SK-N-SH treated with all-trans-retinoic acid at 6 μM for 48 hours (cell line): ENCODE measurements around the gene EVI2A.
"Not testable (repeated sequence)": the region's sequence is repeated elsewhere in the genome, so short reads cannot be mapped to it uniquely, and the experiment has no call there.

Experiments used
- ATAC-seq: fragments of 200-7000 bp; cut with Tn5 transposase; 3 replicates; pipeline ENCODE4 v1.9.1; 2020; ENCODE audit warnings: mild to moderate bottlenecking, moderate library complexity
- ARNTL ChIP-seq: fragments of 450-650 bp; formaldehyde crosslinking; IDR thresholded peaks from 2 replicates; pipeline ENCODE4 v1.5.0; 2020; ENCODE audit warnings: low read depth, mild to moderate bottlenecking, moderate library complexity, borderline replicate concordance
- CSDC2 ChIP-seq: fragments of 250-450 bp; sonication (Bioruptor Pico); IDR thresholded peaks from 2 replicates; pipeline ENCODE4 v1.5.0; 2020; ENCODE audit warnings: mild to moderate bottlenecking, moderate library complexity
- ESRRG ChIP-seq: fragments of 250-450 bp; sonication (Bioruptor Pico); IDR thresholded peaks from 2 replicates; pipeline ENCODE4 v1.6.1; 2021; ENCODE audit warnings: mild to moderate bottlenecking
- GLIS3 ChIP-seq: fragments of 250-450 bp; sonication (Bioruptor Pico); IDR thresholded peaks from 2 replicates; pipeline ENCODE4 v1.5.0; 2020; ENCODE audit warnings: mild to moderate bottlenecking, moderate library complexity
- ISL1 ChIP-seq: fragments of 250-450 bp; sonication (Bioruptor Pico); IDR thresholded peaks from 2 replicates; pipeline ENCODE4 v2.1.2; 2022; ENCODE audit warnings: mild to moderate bottlenecking, moderate library complexity
- OSR1 ChIP-seq: fragments of 250-450 bp; sonication (Bioruptor Pico); IDR thresholded peaks from 2 replicates; pipeline ENCODE4 v1.8.0; 2022; ENCODE audit warnings: moderate library complexity, mild to moderate bottlenecking, inconsistent platforms
- PPARA ChIP-seq: fragments of 250-450 bp; sonication (Bioruptor Pico); IDR thresholded peaks from 2 replicates; pipeline ENCODE4 v1.5.0; 2020; ENCODE audit warnings: mild to moderate bottlenecking, borderline replicate concordance
- RARB ChIP-seq: fragments of 250-450 bp; sonication (Bioruptor Pico); IDR thresholded peaks from 2 replicates; pipeline ENCODE4 v1.8.0; 2021; ENCODE audit warnings: mild to moderate bottlenecking, moderate library complexity
- SNAI2 ChIP-seq: fragments of 250-450 bp; sonication (Bioruptor Pico); IDR thresholded peaks from 2 replicates; pipeline ENCODE4 v1.5.0; 2020; ENCODE audit warnings: mild to moderate bottlenecking, moderate library complexity
- TOX ChIP-seq: fragments of 250-450 bp; sonication (Bioruptor Pico); IDR thresholded peaks from 2 replicates; pipeline ENCODE4 v1.8.0; 2021; ENCODE audit warnings: mild to moderate bottlenecking, moderate library complexity, borderline replicate concordance
- ZFP3 ChIP-seq: fragments of 250-450 bp; sonication (Bioruptor Pico); IDR thresholded peaks from 2 replicates; pipeline ENCODE4 v1.5.0; 2020; ENCODE audit warnings: mild to moderate bottlenecking, moderate library complexity
- ZFP30 ChIP-seq: fragments of 450-650 bp; formaldehyde crosslinking; IDR thresholded peaks from 2 replicates; pipeline ENCODE4 v1.5.0; 2022; ENCODE audit warnings: mild to moderate bottlenecking, moderate library complexity
- ZNF565 ChIP-seq: fragments of 450-650 bp; formaldehyde crosslinking; conservative IDR thresholded peaks from 2 replicates; pipeline ENCODE4 v1.5.0; 2020; ENCODE audit warnings: low read depth, mild to moderate bottlenecking, moderate library complexity
- ZNF70 ChIP-seq: fragments of 450-650 bp; formaldehyde crosslinking; IDR thresholded peaks from 2 replicates; pipeline ENCODE4 v1.5.0; 2020; ENCODE audit warnings: mild to moderate bottlenecking, moderate library complexity
- ZNF8 ChIP-seq: fragments of 450-650 bp; formaldehyde crosslinking; IDR thresholded peaks from 2 replicates; pipeline ENCODE4 v1.5.0; 2020; ENCODE audit warnings: mild to moderate bottlenecking, moderate library complexity
- TF ChIP-seq, protein P1 (sequence below): fragments of 250-450 bp; sonication (Bioruptor Pico); IDR thresholded peaks from 2 replicates; pipeline ENCODE4 v1.8.0; 2021; ENCODE audit warnings: low read depth, mild to moderate bottlenecking, moderate library complexity, borderline replicate concordance
- TF ChIP-seq, protein P2 (sequence below): fragments of 250-450 bp; sonication (Bioruptor Pico); IDR thresholded peaks from 2 replicates; pipeline ENCODE4 v1.5.1; 2020; ENCODE audit warnings: low read depth, mild to moderate bottlenecking, moderate library complexity
- TF ChIP-seq, protein P3 (sequence below): fragments of 250-450 bp; sonication (Bioruptor Pico); IDR thresholded peaks from 2 replicates; pipeline ENCODE4 v1.5.0; 2020; ENCODE audit warnings: mild to moderate bottlenecking, moderate library complexity
- TF ChIP-seq, protein P4 (sequence below): fragments of 250-450 bp; sonication (Bioruptor Pico); IDR thresholded peaks from 2 replicates; pipeline ENCODE4 v1.5.1; 2021; ENCODE audit warnings: mild to moderate bottlenecking, moderate library complexity

The EVI2A gene

DNA sequence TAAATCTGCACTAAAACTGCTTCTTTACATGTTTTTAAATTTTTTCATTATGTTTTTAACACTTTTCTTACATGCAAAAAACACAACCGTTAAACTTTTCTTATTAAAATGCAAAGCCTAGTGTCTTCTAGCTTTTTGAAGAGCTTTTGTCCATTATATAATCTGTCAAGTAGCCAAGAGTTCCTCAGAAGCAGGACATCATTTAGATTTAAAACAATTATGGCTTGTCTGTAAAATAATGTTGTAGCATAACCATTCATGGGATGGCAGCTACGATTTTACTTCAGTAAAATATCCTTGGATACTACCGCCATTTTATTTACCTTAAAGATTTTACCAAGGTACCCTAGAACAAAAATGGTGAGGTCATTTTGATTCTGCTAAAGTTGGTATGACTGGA, 27.2 kb downstream of the EVI2A start:
- no peak for ATAC-seq
- TF ChIP-seq ISL1 (CRISPR knock-in tag) (no peak), TOX (CRISPR knock-in tag) (no peak), ARNTL (CRISPR knock-in tag) (no peak), SNAI2 (CRISPR knock-in tag) (no peak), GLIS3 (CRISPR knock-in tag) (no peak), CSDC2 (CRISPR knock-in tag) (no peak)
- TF ChIP-seq, protein P1, sequence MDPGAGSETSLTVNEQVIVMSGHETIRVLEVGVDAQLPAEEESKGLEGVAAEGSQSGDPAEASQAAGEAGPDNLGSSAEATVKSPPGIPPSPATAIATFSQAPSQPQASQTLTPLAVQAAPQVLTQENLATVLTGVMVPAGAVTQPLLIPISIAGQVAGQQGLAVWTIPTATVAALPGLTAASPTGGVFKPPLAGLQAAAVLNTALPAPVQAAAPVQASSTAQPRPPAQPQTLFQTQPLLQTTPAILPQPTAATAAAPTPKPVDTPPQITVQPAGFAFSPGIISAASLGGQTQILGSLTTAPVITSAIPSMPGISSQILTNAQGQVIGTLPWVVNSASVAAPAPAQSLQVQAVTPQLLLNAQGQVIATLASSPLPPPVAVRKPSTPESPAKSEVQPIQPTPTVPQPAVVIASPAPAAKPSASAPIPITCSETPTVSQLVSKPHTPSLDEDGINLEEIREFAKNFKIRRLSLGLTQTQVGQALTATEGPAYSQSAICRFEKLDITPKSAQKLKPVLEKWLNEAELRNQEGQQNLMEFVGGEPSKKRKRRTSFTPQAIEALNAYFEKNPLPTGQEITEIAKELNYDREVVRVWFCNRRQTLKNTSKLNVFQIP, result no peak
- TF ChIP-seq, all 23 proteins: peak for 0

DNA sequence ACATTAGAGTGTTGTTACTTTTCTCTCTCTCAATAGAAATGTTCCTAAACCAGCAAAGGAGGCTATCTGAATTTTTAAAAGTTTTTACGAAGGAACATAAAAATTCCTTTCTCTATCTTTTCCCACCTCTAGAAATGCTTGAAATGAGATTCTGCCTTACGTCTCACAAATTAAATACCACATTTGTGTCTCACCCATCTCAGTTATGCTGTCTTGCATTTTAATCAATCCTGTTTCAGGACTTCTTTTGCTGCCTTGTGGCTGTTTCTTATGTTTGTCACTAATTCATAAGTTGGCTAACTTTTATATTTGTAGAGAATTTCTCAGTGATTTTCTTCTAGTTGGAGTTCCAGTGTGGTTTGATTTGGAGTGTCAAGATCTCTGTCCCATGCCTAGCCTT, 27.8 kb downstream of the EVI2A start:
- no peak; the same call in 2 of the 3 replicates for ATAC-seq
- TF ChIP-seq, protein P2, sequence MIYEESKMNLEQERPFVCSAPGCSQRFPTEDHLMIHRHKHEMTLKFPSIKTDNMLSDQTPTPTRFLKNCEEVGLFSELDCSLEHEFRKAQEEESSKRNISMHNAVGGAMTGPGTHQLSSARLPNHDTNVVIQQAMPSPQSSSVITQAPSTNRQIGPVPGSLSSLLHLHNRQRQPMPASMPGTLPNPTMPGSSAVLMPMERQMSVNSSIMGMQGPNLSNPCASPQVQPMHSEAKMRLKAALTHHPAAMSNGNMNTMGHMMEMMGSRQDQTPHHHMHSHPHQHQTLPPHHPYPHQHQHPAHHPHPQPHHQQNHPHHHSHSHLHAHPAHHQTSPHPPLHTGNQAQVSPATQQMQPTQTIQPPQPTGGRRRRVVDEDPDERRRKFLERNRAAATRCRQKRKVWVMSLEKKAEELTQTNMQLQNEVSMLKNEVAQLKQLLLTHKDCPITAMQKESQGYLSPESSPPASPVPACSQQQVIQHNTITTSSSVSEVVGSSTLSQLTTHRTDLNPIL (CRISPR knock-in tag), result no peak
- TF ChIP-seq ZNF565 (no peak), ZFP30 (CRISPR knock-in tag) (no peak), GLIS3 (CRISPR knock-in tag) (no peak), RARB (CRISPR knock-in tag) (no peak), ARNTL (CRISPR knock-in tag) (no peak), ZNF8 (no peak), OSR1 (no peak)
- TF ChIP-seq, protein P3, sequence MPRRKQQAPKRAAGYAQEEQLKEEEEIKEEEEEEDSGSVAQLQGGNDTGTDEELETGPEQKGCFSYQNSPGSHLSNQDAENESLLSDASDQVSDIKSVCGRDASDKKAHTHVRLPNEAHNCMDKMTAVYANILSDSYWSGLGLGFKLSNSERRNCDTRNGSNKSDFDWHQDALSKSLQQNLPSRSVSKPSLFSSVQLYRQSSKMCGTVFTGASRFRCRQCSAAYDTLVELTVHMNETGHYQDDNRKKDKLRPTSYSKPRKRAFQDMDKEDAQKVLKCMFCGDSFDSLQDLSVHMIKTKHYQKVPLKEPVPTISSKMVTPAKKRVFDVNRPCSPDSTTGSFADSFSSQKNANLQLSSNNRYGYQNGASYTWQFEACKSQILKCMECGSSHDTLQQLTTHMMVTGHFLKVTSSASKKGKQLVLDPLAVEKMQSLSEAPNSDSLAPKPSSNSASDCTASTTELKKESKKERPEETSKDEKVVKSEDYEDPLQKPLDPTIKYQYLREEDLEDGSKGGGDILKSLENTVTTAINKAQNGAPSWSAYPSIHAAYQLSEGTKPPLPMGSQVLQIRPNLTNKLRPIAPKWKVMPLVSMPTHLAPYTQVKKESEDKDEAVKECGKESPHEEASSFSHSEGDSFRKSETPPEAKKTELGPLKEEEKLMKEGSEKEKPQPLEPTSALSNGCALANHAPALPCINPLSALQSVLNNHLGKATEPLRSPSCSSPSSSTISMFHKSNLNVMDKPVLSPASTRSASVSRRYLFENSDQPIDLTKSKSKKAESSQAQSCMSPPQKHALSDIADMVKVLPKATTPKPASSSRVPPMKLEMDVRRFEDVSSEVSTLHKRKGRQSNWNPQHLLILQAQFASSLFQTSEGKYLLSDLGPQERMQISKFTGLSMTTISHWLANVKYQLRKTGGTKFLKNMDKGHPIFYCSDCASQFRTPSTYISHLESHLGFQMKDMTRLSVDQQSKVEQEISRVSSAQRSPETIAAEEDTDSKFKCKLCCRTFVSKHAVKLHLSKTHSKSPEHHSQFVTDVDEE (CRISPR knock-in tag), result no peak
- TF ChIP-seq, protein P1, result no peak
- TF ChIP-seq, all 23 proteins: peak for 0

DNA sequence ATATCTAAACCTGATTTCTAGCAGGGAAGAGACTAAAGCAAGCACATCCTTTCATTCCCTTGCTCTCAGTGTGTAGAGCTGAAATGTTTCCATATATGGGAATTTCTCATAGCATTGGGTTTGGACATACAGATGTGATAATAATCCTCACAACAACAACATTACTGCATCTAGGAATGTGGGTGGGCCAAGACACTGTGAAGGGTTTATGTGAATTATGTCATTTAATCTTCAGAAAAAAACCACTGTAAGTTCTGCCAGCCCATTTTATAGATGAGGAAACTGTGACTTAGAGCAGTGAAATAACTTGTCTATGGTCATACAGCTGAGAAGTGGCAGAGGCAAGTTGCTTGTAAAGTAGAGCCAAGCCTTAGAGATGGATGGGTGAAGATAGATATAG, 29.6 kb downstream of the EVI2A start:
- TF ChIP-seq, protein P1, result no peak
- TF ChIP-seq PPARA (CRISPR knock-in tag) (no peak), ZFP3 (CRISPR knock-in tag) (no peak)
- ATAC-seq, result no peak

DNA sequence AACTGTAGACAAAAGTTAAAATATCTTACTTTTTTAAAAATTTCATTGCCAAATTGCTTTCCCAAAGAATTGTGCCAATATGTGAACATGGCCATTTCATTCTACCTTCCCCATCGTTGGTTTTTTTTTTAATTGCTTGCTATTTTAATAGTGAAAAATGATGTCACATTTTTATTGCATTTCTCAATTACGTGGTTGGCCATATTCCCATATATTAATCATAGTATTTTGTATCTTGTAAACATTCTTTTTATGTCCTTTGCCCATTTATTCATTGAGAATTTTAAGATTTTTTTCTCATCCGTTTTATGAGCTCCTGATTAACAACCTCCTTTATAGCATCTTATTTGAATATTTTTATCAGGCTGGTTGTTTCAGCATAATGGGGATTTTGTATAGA, 31.6 kb downstream of the EVI2A start:
- ATAC-seq, result no peak
- TF ChIP-seq ESRRG (CRISPR knock-in tag) (no peak), ARNTL (CRISPR knock-in tag) (no peak), ZNF8 (no peak), ZFP30 (CRISPR knock-in tag) (no peak), ZNF565 (no peak), GLIS3 (CRISPR knock-in tag) (no peak), PPARA (CRISPR knock-in tag) (no peak), TOX (CRISPR knock-in tag) (no peak), ZFP3 (CRISPR knock-in tag) (no peak), ZNF70 (no peak)
- TF ChIP-seq, protein P4, sequence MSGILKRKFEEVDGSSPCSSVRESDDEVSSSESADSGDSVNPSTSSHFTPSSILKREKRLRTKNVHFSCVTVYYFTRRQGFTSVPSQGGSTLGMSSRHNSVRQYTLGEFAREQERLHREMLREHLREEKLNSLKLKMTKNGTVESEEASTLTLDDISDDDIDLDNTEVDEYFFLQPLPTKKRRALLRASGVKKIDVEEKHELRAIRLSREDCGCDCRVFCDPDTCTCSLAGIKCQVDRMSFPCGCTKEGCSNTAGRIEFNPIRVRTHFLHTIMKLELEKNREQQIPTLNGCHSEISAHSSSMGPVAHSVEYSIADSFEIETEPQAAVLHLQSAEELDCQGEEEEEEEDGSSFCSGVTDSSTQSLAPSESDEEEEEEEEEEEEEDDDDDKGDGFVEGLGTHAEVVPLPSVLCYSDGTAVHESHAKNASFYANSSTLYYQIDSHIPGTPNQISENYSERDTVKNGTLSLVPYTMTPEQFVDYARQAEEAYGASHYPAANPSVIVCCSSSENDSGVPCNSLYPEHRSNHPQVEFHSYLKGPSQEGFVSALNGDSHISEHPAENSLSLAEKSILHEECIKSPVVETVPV, result no peak
- TF ChIP-seq, protein P1, result no peak

DNA sequence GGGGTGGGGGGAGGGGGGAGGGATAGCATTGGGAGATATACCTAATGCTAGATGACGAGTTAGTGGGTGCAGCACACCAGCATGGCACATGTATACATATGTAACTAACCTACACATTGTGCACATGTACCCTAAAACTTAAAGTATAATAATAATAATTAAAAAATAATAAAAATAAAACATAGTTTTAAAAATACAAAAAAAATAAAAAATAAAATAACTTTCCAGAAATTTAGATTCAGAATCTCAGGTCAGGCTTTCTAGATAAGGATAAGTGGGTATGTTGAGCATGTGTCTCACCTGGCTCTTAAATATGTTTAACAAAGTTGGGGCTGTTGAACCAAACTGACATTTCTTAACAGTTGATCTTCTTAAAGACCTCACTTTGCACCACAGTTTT, 33.5 kb downstream of the EVI2A start:
- not testable (repeated sequence) for ATAC-seq
